A172 (cell line): Measurements from ENCODE around the gene ADORA2B. TPM values are rescaled to one million over a fixed set of nuclear protein-coding genes. Genes with fewer than 3 reads are reported as not detected.
"Not testable (repeated sequence)": the region's sequence is repeated elsewhere in the genome, so short reads cannot be mapped to it uniquely, and the experiment has no call there.

ENCODE experiments used
- DNase-seq: peaks from one replicate; pipeline ENCODE4 v3.0.0-alpha.2; 2015; ENCODE audit warnings: low spot score
- total RNA-seq: library from RNA; depleted of rRNA; stranded (reverse); fragments of >200 nt; shearing (Covaris generic); gene quantifications from 2 replicates; pipeline ENCODE4 v1.2.3, GENCODE V29; 2014; rRNA removed

Gene ADORA2B
- 32.1 and 37.2 TPM in 2 replicates for total RNA-seq

- DNase-seq = no peak
Measured at GRCh38 chr17:15944759-15945526, at the start of gene ADORA2B. ADORA2B (plus strand) TSS chr17:15945130; CDS start chr17:15945249, 119 bp downstream.

- no peak for DNase-seq
Measured at GRCh38 chr17:15896277-15896676, 48.7 kb upstream of the ADORA2B start.

GRCh38 chr17:15896834-15897233, 48.1 kb upstream of the ADORA2B start:
- DNase-seq = no peak

GRCh38 chr17:15899596-15899995, 45.3 kb upstream of the ADORA2B start:
- DNase-seq = not testable (repeated sequence)

GRCh38 chr17:15900871-15901270, 44.1 kb upstream of the ADORA2B start:
- DNase-seq = no peak

GRCh38 chr17:15905236-15905635, 39.7 kb upstream of the ADORA2B start:
- not testable (repeated sequence) for DNase-seq

GRCh38 chr17:15907290-15907689, 37.6 kb upstream of the ADORA2B start:
- DNase-seq = no peak

GRCh38 chr17:15908378-15908777, 36.6 kb upstream of the ADORA2B start:
- DNase-seq = no peak

- DNase-seq = no peak
Measured at GRCh38 chr17:15909481-15909991, 35.4 kb upstream of the ADORA2B start.

GRCh38 chr17:15910791-15911190, 34.1 kb upstream of the ADORA2B start:
- no peak for DNase-seq

GRCh38 chr17:15911701-15912100, 33.2 kb upstream of the ADORA2B start:
- DNase-seq = not testable (repeated sequence)

GRCh38 chr17:15912416-15912955, 32.4 kb upstream of the ADORA2B start:
- DNase-seq = no peak

- DNase-seq = no peak
Measured at GRCh38 chr17:15913826-15914225, 31.1 kb upstream of the ADORA2B start.

- peak; percentile 55 for DNase-seq
Measured at GRCh38 chr17:15914400-15915170, 30.3 kb upstream of the ADORA2B start.

GRCh38 chr17:15915961-15916360, 29.0 kb upstream of the ADORA2B start:
- no peak for DNase-seq

GRCh38 chr17:15917021-15917437, 27.9 kb upstream of the ADORA2B start:
- DNase-seq = no peak

GRCh38 chr17:15917438-15918027, 27.4 kb upstream of the ADORA2B start:
- DNase-seq = no peak

GRCh38 chr17:15918261-15918660, 26.7 kb upstream of the ADORA2B start:
- DNase-seq = no peak

GRCh38 chr17:15918661-15919259, 26.2 kb upstream of the ADORA2B start:
- DNase-seq = peak; percentile 59

- no peak for DNase-seq
Measured at GRCh38 chr17:15919466-15919865, 25.5 kb upstream of the ADORA2B start.

- peak; percentile 96 for DNase-seq
Measured at GRCh38 chr17:15920758-15921239, 24.1 kb upstream of the ADORA2B start.
